Progenitor cell of endocrine pancreas (in vitro differentiated cells): ENCODE data around the gene MMAB. TPM values are rescaled to one million over a fixed set of nuclear protein-coding genes. Genes with fewer than 3 reads are reported as not detected.

Experiments used
- DNase-seq: peaks from one replicate; pipeline ENCODE4 v3.0.0; 2021; ENCODE audit warnings: low spot score; ENCODE audit not compliant: unreplicated experiment
- H3K27ac Mint-ChIP-seq: 2 replicates; pipeline ENCODE4 v1.8.0; 2021; ENCODE audit warnings: mild to moderate bottlenecking, moderate library complexity, mixed read lengths
- H3K27me3 Mint-ChIP-seq: 2 replicates; pipeline ENCODE4 v1.8.0; 2021; ENCODE audit warnings: mixed read lengths
- H3K36me3 Mint-ChIP-seq: 2 replicates; pipeline ENCODE4 v1.8.0; 2022; ENCODE audit warnings: mixed read lengths; ENCODE audit not compliant: insufficient read depth
- H3K4me1 Mint-ChIP-seq: 2 replicates; pipeline ENCODE4 v1.8.0; 2021; ENCODE audit warnings: low read depth, mixed read lengths
- H3K4me3 Mint-ChIP-seq: 2 replicates; pipeline ENCODE4 v1.8.0; 2021; ENCODE audit warnings: low read depth, mild to moderate bottlenecking, moderate library complexity, mixed read lengths
- H3K9me3 Mint-ChIP-seq: 2 replicates; pipeline ENCODE4 v1.8.0; 2021; ENCODE audit warnings: low read depth, mixed read lengths
- total RNA-seq: library from RNA; stranded (reverse); gene quantifications from 2 replicates; pipeline ENCODE4 v1.2.1, GENCODE V29; 2021
- TF ChIP-seq, protein P1 (sequence below): fragments of 200-600 bp; sonication (generic); IDR thresholded peaks from one replicate; pipeline ENCODE4 v1.5.0; 2021; ENCODE audit warnings: antibody characterized with exemption, mild to moderate bottlenecking; ENCODE audit not compliant: unreplicated experiment

The MMAB gene
- total RNA-seq, 1 donor from 2014 or later = 35.3 TPM

GRCh38 chr12:109571773-109572505, 1.4 kb downstream of the MMAB start:
- Mint-ChIP-seq H3K36me3 (peaks cover 9% of the 10 kb centered on the region), H3K4me3 (no peak overlapping the region)

GRCh38 chr12:109568486-109568885, 4.8 kb downstream of the MMAB start:
- H3K36me3 Mint-ChIP-seq = peaks cover 9% of the 10 kb centered on the region
- no peaks in the 10 kb centered on the region for H3K9me3 Mint-ChIP-seq
- no peaks in the 10 kb centered on the region for H3K27me3 Mint-ChIP-seq
- peaks cover 7% of the 10 kb centered on the region for H3K4me1 Mint-ChIP-seq
- no peak for DNase-seq
- H3K4me3 Mint-ChIP-seq = no peak overlapping the region
- no peak overlapping the region for H3K27ac Mint-ChIP-seq
- TF ChIP-seq, protein P1, sequence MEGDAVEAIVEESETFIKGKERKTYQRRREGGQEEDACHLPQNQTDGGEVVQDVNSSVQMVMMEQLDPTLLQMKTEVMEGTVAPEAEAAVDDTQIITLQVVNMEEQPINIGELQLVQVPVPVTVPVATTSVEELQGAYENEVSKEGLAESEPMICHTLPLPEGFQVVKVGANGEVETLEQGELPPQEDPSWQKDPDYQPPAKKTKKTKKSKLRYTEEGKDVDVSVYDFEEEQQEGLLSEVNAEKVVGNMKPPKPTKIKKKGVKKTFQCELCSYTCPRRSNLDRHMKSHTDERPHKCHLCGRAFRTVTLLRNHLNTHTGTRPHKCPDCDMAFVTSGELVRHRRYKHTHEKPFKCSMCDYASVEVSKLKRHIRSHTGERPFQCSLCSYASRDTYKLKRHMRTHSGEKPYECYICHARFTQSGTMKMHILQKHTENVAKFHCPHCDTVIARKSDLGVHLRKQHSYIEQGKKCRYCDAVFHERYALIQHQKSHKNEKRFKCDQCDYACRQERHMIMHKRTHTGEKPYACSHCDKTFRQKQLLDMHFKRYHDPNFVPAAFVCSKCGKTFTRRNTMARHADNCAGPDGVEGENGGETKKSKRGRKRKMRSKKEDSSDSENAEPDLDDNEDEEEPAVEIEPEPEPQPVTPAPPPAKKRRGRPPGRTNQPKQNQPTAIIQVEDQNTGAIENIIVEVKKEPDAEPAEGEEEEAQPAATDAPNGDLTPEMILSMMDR = no peak

More at GRCh38 chr12:109571773-109572505, 1.4 kb downstream of the MMAB start:
- Mint-ChIP-seq H3K27ac (no peak overlapping the region), H3K27me3 (no peaks in the 10 kb centered on the region), H3K4me1 (peaks cover 18% of the 10 kb centered on the region), H3K9me3 (no peaks in the 10 kb centered on the region)
- DNase-seq = no peak
- TF ChIP-seq, protein P1 = no peak

DNA sequence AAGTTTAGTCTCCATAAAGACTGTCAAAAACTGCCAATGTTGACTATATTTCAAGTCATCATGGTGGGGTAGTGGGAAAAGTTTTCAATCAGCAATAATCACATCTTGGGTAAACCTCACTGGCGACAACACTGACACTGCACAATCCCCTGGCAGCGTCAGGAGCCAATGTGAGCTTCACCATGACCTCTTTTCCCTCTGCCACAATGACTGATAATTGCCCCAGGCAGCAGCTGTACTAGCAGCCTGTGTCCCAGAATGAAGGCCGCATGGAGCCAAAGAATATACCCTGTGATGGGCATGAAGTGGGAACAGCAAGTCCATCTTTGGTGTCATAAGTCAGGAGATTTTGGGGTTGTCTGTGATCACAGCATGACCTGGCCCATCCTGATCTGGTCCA, 5.3 kb downstream of the MMAB start:
- Mint-ChIP-seq H3K27me3 (no peaks in the 10 kb centered on the region), H3K4me3 (no peak overlapping the region), H3K9me3 (no peaks in the 10 kb centered on the region), H3K27ac (no peak overlapping the region), H3K4me1 (peaks cover 6% of the 10 kb centered on the region), H3K36me3 (peaks cover 9% of the 10 kb centered on the region)
- DNase-seq = no peak
- TF ChIP-seq, protein P1 = no peak

DNA sequence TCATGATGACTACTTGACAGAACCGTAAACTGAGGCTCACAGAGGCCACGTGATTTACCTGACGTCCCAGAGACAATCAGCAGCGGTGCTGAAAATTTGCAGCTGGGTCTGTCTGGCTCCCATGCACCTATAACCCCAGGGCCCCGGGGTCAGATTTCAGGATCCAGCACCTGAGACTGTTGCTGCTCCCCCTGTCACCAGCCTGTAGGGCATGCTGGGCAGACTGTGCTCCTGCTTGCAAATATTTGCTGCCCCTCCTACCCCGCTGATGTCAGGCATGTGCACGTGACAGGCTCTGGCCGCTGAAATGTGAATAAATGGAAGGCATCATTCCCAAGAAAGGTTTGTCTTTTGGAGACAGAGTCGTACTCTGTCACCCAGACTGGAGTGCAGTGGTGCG, 6.0 kb downstream of the MMAB start:
- no peak overlapping the region for H3K27ac Mint-ChIP-seq
- H3K4me3 Mint-ChIP-seq = no peak overlapping the region
- H3K4me1 Mint-ChIP-seq = no peaks in the 10 kb centered on the region
- TF ChIP-seq, protein P1 = no peak
- no peak for DNase-seq
- H3K9me3 Mint-ChIP-seq = no peaks in the 10 kb centered on the region
- peaks cover 10% of the 10 kb centered on the region for H3K36me3 Mint-ChIP-seq
- H3K27me3 Mint-ChIP-seq = no peaks in the 10 kb centered on the region

- no peak for DNase-seq
Observed at GRCh38 chr12:109566424-109566823, 6.9 kb downstream of the MMAB start.

More at GRCh38 chr12:109566424-109566823, 6.9 kb downstream of the MMAB start:
- Mint-ChIP-seq H3K27me3 (no peaks in the 10 kb centered on the region), H3K9me3 (no peaks in the 10 kb centered on the region), H3K36me3 (peaks cover 12% of the 10 kb centered on the region), H3K4me1 (no peaks in the 10 kb centered on the region), H3K27ac (no peak overlapping the region), H3K4me3 (no peak overlapping the region)
- TF ChIP-seq, protein P1 = no peak
